Panc1 (cell line): Measurements from ENCODE around the gene STRADB. TPM values are rescaled to one million over a fixed set of nuclear protein-coding genes. Genes with fewer than 3 reads are reported as not detected.

ENCODE experiments used
- ATAC-seq: fragments of 200-7000 bp; cut with Tn5 transposase; 2 replicates; pipeline ENCODE4 v1.9.1; 2020; ENCODE audit warnings: mild to moderate bottlenecking, moderate library complexity
- BruUV-seq: library from RNA; stranded (reverse); fragments of 400-500 nt; replicated peaks from 2 replicates; lab custom pipeline; 2021; lab: Mats Ljungman, UMichigan
- CTCF ChIA-PET: fragments of 300-600 bp; sonication (Branson Sonifier 250); formaldehyde crosslinking; loops from one replicate; lab custom pipeline; 2022; ENCODE audit warnings: antibody characterized with exemption; lab: Charles Lee
- POLR2A ChIA-PET: fragments of 300-600 bp; sonication (Branson Sonifier 250); formaldehyde crosslinking; loops from one replicate; lab custom pipeline; 2022; ENCODE audit warnings: antibody characterized with exemption; lab: Charles Lee
- DNase-seq: peaks from one replicate; pipeline ENCODE4 v3.0.0-alpha.2; 2010; ENCODE audit warnings: low read depth, low spot score
- H3K27ac ChIP-seq: 2 replicates; pipeline ENCODE4 v1.5.1; 2011; ENCODE audit warnings: mild to moderate bottlenecking, low read length, inconsistent platforms
- H3K27me3 ChIP-seq: fragments of 200-500 bp; sonication (Bioruptor generic); 2 replicates; pipeline ENCODE4 v1.6.0; 2014; ENCODE audit warnings: low read length, inconsistent platforms; ENCODE audit not compliant: control insufficient read depth, insufficient read depth
- H3K36me3 ChIP-seq: fragments of 200-500 bp; sonication (Bioruptor generic); 2 replicates; pipeline ENCODE4 v1.5.1; 2014; ENCODE audit warnings: inconsistent platforms, mild to moderate bottlenecking, low read length, moderate library complexity; ENCODE audit not compliant: control insufficient read depth, insufficient read depth
- H3K4me1 ChIP-seq: 2 replicates; pipeline ENCODE4 v1.5.1; 2011; ENCODE audit warnings: inconsistent platforms, mild to moderate bottlenecking, low read length, moderate library complexity; ENCODE audit not compliant: control insufficient read depth, insufficient read depth
- H3K4me3 ChIP-seq, 2 experiments: 2 replicates each; pipeline ENCODE4 v1.5.1; 2011 to 2012; ENCODE audit warnings: low read depth in 2 of 2, low read length in 2 of 2, mild to moderate bottlenecking in 2 of 2, inconsistent platforms in 1 of 2, moderate library complexity in 1 of 2
- H3K9me3 ChIP-seq: fragments of 200-500 bp; sonication (Bioruptor generic); 2 replicates; pipeline ENCODE4 v1.5.1; 2014; ENCODE audit warnings: low read depth, mild to moderate bottlenecking, inconsistent platforms, low read length, moderate library complexity; ENCODE audit not compliant: control insufficient read depth, insufficient read depth
- CTCF ChIP-seq: fragments of 450-650 bp; IDR thresholded peaks from 2 replicates; pipeline ENCODE4 v1.5.1; 2017; ENCODE audit warnings: mild to moderate bottlenecking
- POLR2AphosphoS5 ChIP-seq: IDR thresholded peaks from 2 replicates; pipeline ENCODE4 v1.6.1; 2012; ENCODE audit warnings: mild to moderate bottlenecking, low read depth, low read length, moderate library complexity
- REST ChIP-seq, 2 experiments: IDR thresholded peaks; 2 replicates each; pipeline ENCODE4 v1.6.1; 2011 to 2012; ENCODE audit warnings: low read depth in 2 of 2, control low read depth in 1 of 2, low read length in 1 of 2, mild to moderate bottlenecking in 1 of 2, moderate library complexity in 1 of 2; ENCODE audit not compliant: insufficient read depth in 1 of 2
- SIN3A ChIP-seq: IDR thresholded peaks from 2 replicates; pipeline ENCODE4 v1.6.1; 2012; ENCODE audit warnings: low read depth, mild to moderate bottlenecking, low read length, moderate library complexity, borderline replicate concordance; ENCODE audit not compliant: insufficient read depth
- TCF7L2 ChIP-seq: IDR thresholded peaks from 2 replicates; pipeline ENCODE4 v1.6.1; 2011; ENCODE audit warnings: mild to moderate bottlenecking, low read depth, low read length, inconsistent platforms
- in situ Hi-C: cut with HindIII; loops from 2 replicates; pipeline ENCODE4 v1.10.0; 2016; ENCODE audit warnings: low sequenced_read_pairs, low pct_unique_long_range_greater_than_20kb
- intact Hi-C: fragments of 100-400 bp; cut with micrococcal nuclease; formaldehyde crosslinking; loops from one replicate; pipeline ENCODE4 v1.10.0; 2022; ENCODE audit not compliant: unreplicated experiment
- total RNA-seq: library from RNA; stranded (reverse); gene quantifications from one replicate; pipeline ENCODE4 v1.2.1, GENCODE V29; 2021; ENCODE audit not compliant: unreplicated experiment

STRADB gene
- total RNA-seq, 1 experiment from 2014 or later = 33.4 TPM

GRCh38 chr2:201513271-201513670 lies 61.7 kb downstream of the STRADB start:
- in situ Hi-C loops = no loop called here
- Histone ChIP-seq H3K27me3 (peaks cover 9% of the 10 kb centered on the region), H3K4me3 (no peak overlapping the region), H3K9me3 (no peaks in the 10 kb centered on the region), H3K27ac (no peak overlapping the region), H3K36me3 (no peaks in the 10 kb centered on the region), H3K4me1 (no peaks in the 10 kb centered on the region)
- no peak for TF ChIP-seq POLR2AphosphoS5
- no peak for TF ChIP-seq TCF7L2
- no peak for TF ChIP-seq SIN3A
- TF ChIP-seq REST (IDR thresholded peaks at IDR 0.05; ENCODE audit: insufficient read depth in 1 of 2, low read depth in 2 of 2, low read length in 1 of 2) = no peak
- no peak for TF ChIP-seq CTCF
- ChIA-PET CTCF (no interaction called here), POLR2A (no interaction called here)
- ATAC-seq (no peak), DNase-seq (no peak)
- intact Hi-C loops = no loop called here
- no TSS peak for BruUV-seq

- no peak for ATAC-seq
- BruUV-seq = no TSS peak
- DNase-seq = no peak
- H3K9me3 ChIP-seq = peaks cover 3% of the 10 kb centered on the region; the same call in 1 of the 2 replicates
- CTCF ChIA-PET = no interaction called here
- peaks cover 13% of the 10 kb centered on the region for H3K27me3 ChIP-seq
- POLR2A ChIA-PET = no interaction called here
- TF ChIP-seq POLR2AphosphoS5 (no peak), TCF7L2 (no peak), REST (IDR thresholded peaks at IDR 0.05; ENCODE audit: insufficient read depth in 1 of 2, low read depth in 2 of 2, low read length in 1 of 2) (no peak), CTCF (no peak), SIN3A (no peak)
- H3K4me3 ChIP-seq = no peak overlapping the region
- intact Hi-C loops = no loop called here
- H3K36me3 ChIP-seq = no peaks in the 10 kb centered on the region
- H3K27ac ChIP-seq = no peak overlapping the region
- in situ Hi-C loops = no loop called here
- no peaks in the 10 kb centered on the region for H3K4me1 ChIP-seq
Observed at GRCh38 chr2:201515573-201516246, 64.2 kb downstream of the STRADB start.
